K562 (cell line): ENCODE results near the gene SCAMP5. TPM values are rescaled to one million over a fixed set of nuclear protein-coding genes. Genes with fewer than 3 reads are reported as not detected.

Experiments
- ATAC-seq: fragments of 200-7000 bp; cut with Tn5 transposase; 3 replicates; pipeline ENCODE4 v1.9.1; 2020; ENCODE audit warnings: moderate library complexity
- Bru-seq: library from RNA; stranded (reverse); fragments of 400-500 nt; gene quantifications from one replicate; lab custom pipeline; 2021; lab: Mats Ljungman, UMichigan
- BruChase-seq, 2 experiments: library from RNA; stranded (reverse); fragments of 400-500 nt; gene quantifications; one replicate each; lab custom pipeline; 2021; lab: Mats Ljungman, UMichigan
- BruUV-seq: library from RNA; stranded (reverse); fragments of 400-500 nt; replicated peaks from 2 replicates; lab custom pipeline; 2021; lab: Mats Ljungman, UMichigan
- CTCF ChIA-PET: fragments of 300-600 bp; formaldehyde crosslinking; extraction: SDS; loops from one replicate; lab custom pipeline; 2021; ENCODE audit warnings: low intra/inter-chr PET ratio; lab: Yijun Ruan, JAX
- POLR2A ChIA-PET: fragments of 300-600, 350-650 bp; sonication (Branson Sonifier 250); formaldehyde crosslinking; extraction: SDS; loops from one replicate; lab custom pipeline; 2021; ENCODE audit warnings: antibody characterized with exemption, inconsistent platforms; lab: Yijun Ruan, JAX
- DNase-seq, 4 experiments: peaks; one replicate each; pipeline versions ENCODE4 v3.0.0 to v3.0.0-alpha.2; 2011 to 2018; ENCODE audit warnings: low spot score in 3 of 4, mixed read lengths in 3 of 4; ENCODE audit errors: extremely low read depth in 1 of 4
- FAIRE-seq: peaks from 2 replicates; lab custom pipeline; 2011; peaks lifted over from hg19 to GRCh38; lab: Jason Lieb, UNC
- H2AFZ ChIP-seq: 2 replicates; pipeline ENCODE4 v1.6.0; 2011; ENCODE audit warnings: low read depth, low read length, control low read depth, inconsistent platforms
- H3K27ac ChIP-seq: fragments of 200-600 bp; 3 replicates; pipeline ENCODE4 v1.8.0; 2011; ENCODE audit warnings: low read depth, mild to moderate bottlenecking, control low read depth, inconsistent platforms, low read length, moderate library complexity, mixed read lengths; ENCODE audit errors: extremely low read depth
- H3K27me3 ChIP-seq, 2 experiments: fragments of 300-600 bp in 1 of 2; 2 replicates in 1 of 2; 3 replicates in 1 of 2; pipeline versions ENCODE4 v1.6.0 to v1.8.0; 2011; ENCODE audit warnings: inconsistent platforms in 2 of 2, low read length in 2 of 2, mild to moderate bottlenecking in 1 of 2, mixed read lengths in 1 of 2, moderate library complexity in 1 of 2; ENCODE audit not compliant: control insufficient read depth in 2 of 2, insufficient read depth in 2 of 2
- H3K36me3 ChIP-seq: fragments of 300-600 bp; 3 replicates; pipeline ENCODE4 v1.8.0; 2011; ENCODE audit warnings: mild to moderate bottlenecking, low read length, inconsistent platforms; ENCODE audit not compliant: control insufficient read depth, insufficient read depth
- H3K4me1 ChIP-seq, 2 experiments: fragments of 200-600 bp in 1 of 2; replicated peaks in 1 of 2; 2 replicates in 1 of 2; 3 replicates in 1 of 2; pipeline versions ENCODE4 v1.5.1 to v1.8.0; 2011; ENCODE audit warnings: inconsistent platforms in 2 of 2, low read length in 2 of 2, mild to moderate bottlenecking in 1 of 2, mixed read lengths in 1 of 2, moderate library complexity in 1 of 2; ENCODE audit not compliant: control insufficient read depth in 2 of 2, insufficient read depth in 2 of 2
- H3K4me2 ChIP-seq: 2 replicates; pipeline ENCODE4 v1.6.1; 2011; ENCODE audit warnings: low read length, control low read depth, inconsistent platforms, mixed read lengths; ENCODE audit not compliant: insufficient read depth
- H3K4me3 ChIP-seq: fragments of 200-600 bp; sonication (generic), shearing (Covaris generic); 2 replicates; pipeline ENCODE4 v1.5.1; 2016; ENCODE audit warnings: control low read depth, inconsistent platforms
- H3K79me2 ChIP-seq: fragments of 200-600 bp; 3 replicates; pipeline ENCODE4 v1.8.0; 2011; ENCODE audit warnings: low read length, inconsistent platforms; ENCODE audit not compliant: control insufficient read depth, insufficient read depth
- H3K9ac ChIP-seq, 2 experiments: 2 replicates each; pipeline versions ENCODE4 v1.6.0 to v1.6.1; 2011; ENCODE audit warnings: low read depth in 2 of 2, low read length in 2 of 2, control low read depth in 1 of 2, inconsistent platforms in 1 of 2, mild to moderate bottlenecking in 1 of 2, mixed read lengths in 1 of 2; ENCODE audit not compliant: insufficient read depth in 1 of 2
- H3K9me1 ChIP-seq: one replicate; pipeline ENCODE4 v1.6.0; 2011; ENCODE audit warnings: inconsistent platforms, mild to moderate bottlenecking, low read length, moderate library complexity; ENCODE audit not compliant: control insufficient read depth, insufficient read depth
- H3K9me3 ChIP-seq: replicated peaks from 2 replicates; pipeline ENCODE4 v1.5.1; 2011; ENCODE audit warnings: low read depth, low read length, inconsistent platforms; ENCODE audit not compliant: control insufficient read depth, insufficient read depth
- H4K20me1 ChIP-seq: replicated peaks from 2 replicates; pipeline ENCODE4 v1.6.1; 2011; ENCODE audit warnings: low read length, inconsistent platforms, mixed read lengths; ENCODE audit not compliant: control insufficient read depth, insufficient read depth
- CBX2 ChIP-seq: fragments of 200-600 bp; sonication (generic); IDR thresholded peaks from one replicate; pipeline ENCODE4 v1.6.1; 2012; ENCODE audit warnings: mild to moderate bottlenecking, low read length, inconsistent platforms; ENCODE audit not compliant: insufficient read depth, poor library complexity, severe bottlenecking
- ZNF696 ChIP-seq: fragments of 250-450 bp; sonication (Bioruptor Pico); conservative IDR thresholded peaks from 2 replicates; pipeline ENCODE4 v1.4.0; 2020; ENCODE audit warnings: mild to moderate bottlenecking, moderate library complexity
- WGBS: fragments of 100-300 bp; shearing (Covaris generic); methylation state at CpG from one replicate; pipeline ENCODE4 v1.1.6; 2016; ENCODE audit warnings: low coverage, mixed read lengths; ENCODE audit not compliant: insufficient coverage; ENCODE audit errors: missing lambda C conversion rate; 5-methylcytosine and 5-hydroxymethylcytosine counted together
- in situ Hi-C: fragments of 300-500 bp; cut with MboI; formaldehyde crosslinking; loops from 4 replicates; pipeline ENCODE4 v1.15.0; 2018; ENCODE audit warnings: inconsistent platforms, mixed read lengths
- intact Hi-C: fragments of 100-400 bp; cut with micrococcal nuclease; formaldehyde crosslinking; loops from 2 replicates; pipeline ENCODE4 v1.14.2; 2022
- long read RNA-seq, 3 experiments: library from polyadenylated mRNA in 2 of 3; library from RNA in 1 of 3; unstranded in 2 of 3; stranded (forward) in 1 of 3; transcript quantifications; one replicate each; pipeline ENCODE4 v2.0.0, GENCODE V29; 2019 to 2022
- polyA minus RNA-seq, 3 experiments: library from RNA; depleted of rRNA, polyadenylated mRNA; stranded (reverse); fragments of >200 nt; gene quantifications; 2 replicates each; pipeline ENCODE4 v1.2.3, GENCODE V29; 2011
- polyA plus RNA-seq, 8 experiments: library from polyadenylated mRNA; depleted of rRNA in 4 of 8; stranded (reverse) in 5 of 8; unstranded in 3 of 8; fragments of >200 nt; fragmentation: Nextera tagmentation in 2 of 8; fragmentation: Illumina TruSeq in 1 of 8; extraction: Ambion mirVana in 2 of 8; extraction: Trizol in 1 of 8; gene quantifications; 2 replicates each; pipeline versions ENCODE4 v1.2.1 to v1.2.3, GENCODE V29; 2011 to 2014; ENCODE audit warnings: inconsistent platforms in 1 of 8, missing spikeins in 1 of 8
- total RNA-seq, 7 experiments: library from RNA; depleted of rRNA in 6 of 7; stranded (reverse); fragments of >200 nt in 6 of 7; fragmentation: Illumina TruSeq in 2 of 7; extraction: Trizol in 2 of 7; gene quantifications; 2 replicates each; pipeline versions ENCODE4 v1.2.1 to v1.2.3, GENCODE V29; 2011 to 2021; ENCODE audit warnings: low replicate concordance in 1 of 7
- TF ChIP-seq, protein P1 (sequence below): fragments of 250-450 bp; sonication (Bioruptor Pico); IDR thresholded peaks from 2 replicates; pipeline ENCODE4 v1.4.0; 2020
- TF ChIP-seq, protein P2 (sequence below), 3 experiments: fragments of 200-800 bp in 1 of 3; fragments of 250-450 bp in 1 of 3; fragments of 450-650 bp in 1 of 3; sonication (Bioruptor Pico) in 1 of 3; sonication (Bioruptor generic) in 1 of 3; formaldehyde crosslinking in 1 of 3; IDR thresholded peaks; 2 replicates each; pipeline versions ENCODE4 v1.6.1 to v1.8.0; 2016 to 2022; ENCODE audit warnings: mild to moderate bottlenecking in 2 of 3, missing genetic modification characterization in 2 of 3, missing compliant biosample characterization in 1 of 3, moderate library complexity in 1 of 3
- TF ChIP-seq, protein P3 (sequence below): fragments of 200-800 bp; sonication (Bioruptor generic); IDR thresholded peaks from 2 replicates; pipeline ENCODE4 v1.6.1; 2017; ENCODE audit warnings: missing genetic modification characterization, missing compliant biosample characterization

The SCAMP5 gene, protein sequence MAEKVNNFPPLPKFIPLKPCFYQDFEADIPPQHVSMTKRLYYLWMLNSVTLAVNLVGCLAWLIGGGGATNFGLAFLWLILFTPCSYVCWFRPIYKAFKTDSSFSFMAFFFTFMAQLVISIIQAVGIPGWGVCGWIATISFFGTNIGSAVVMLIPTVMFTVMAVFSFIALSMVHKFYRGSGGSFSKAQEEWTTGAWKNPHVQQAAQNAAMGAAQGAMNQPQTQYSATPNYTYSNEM
- total RNA-seq (2011; cell fraction: chromatin; rRNA removed; ENCODE audit: low replicate concordance), result not detected in 2 replicates
- total RNA-seq (2011; cell fraction: nucleolus; rRNA removed), result 0.33 TPM in 1 of 2 replicates, not detected in the other
- total RNA-seq (2011; cell fraction: nucleoplasm; rRNA removed), result not detected in 2 replicates
- total RNA-seq (2014; rRNA removed) (not detected in 2 replicates), total RNA-seq (2014; rRNA removed; fragmentation: Illumina TruSeq; extraction: Trizol) (not detected in 2 replicates), total RNA-seq (2015; rRNA removed; fragmentation: Illumina TruSeq; extraction: Trizol) (0.08 and 0.11 TPM in 2 replicates), total RNA-seq (2021) (0.27 and 0.31 TPM in 2 replicates), polyA plus RNA-seq (2011; rRNA removed) (0.24 and 0.29 TPM in 2 replicates), polyA plus RNA-seq (2014; fragmentation: Illumina TruSeq; extraction: Trizol) (0.09 and 0.15 TPM in 2 replicates), polyA plus RNA-seq (2014; fragmentation: Nextera tagmentation; extraction: Ambion mirVana) (not detected), polyA plus RNA-seq (2014; rRNA removed) (not detected in 2 replicates), polyA minus RNA-seq (2011; rRNA and poly(A)+ RNA removed) (0.11 and 0.42 TPM in 2 replicates), Bru-seq, nascent RNA (percentile 9 among the genes with signal in this experiment), BruChase-seq, experiment 1, labeled RNA remaining after a 2-hour chase (percentile 15 among the genes with signal in this experiment), BruChase-seq, experiment 2, labeled RNA remaining after a 6-hour chase (percentile 7 among the genes with signal in this experiment)
- polyA plus RNA-seq (2011; cell fraction: cytosol; rRNA removed), result 0.15 and 0.18 TPM in 2 replicates
- 0.14 and 0.15 TPM in 2 replicates for polyA plus RNA-seq (2011; cell fraction: nucleus; rRNA removed)
- polyA plus RNA-seq (2012), result 0.14 and 0.21 TPM in 2 replicates
- not detected in 2 replicates for polyA minus RNA-seq (2011; cell fraction: cytosol; rRNA and poly(A)+ RNA removed)
- polyA minus RNA-seq (2011; cell fraction: nucleus; rRNA and poly(A)+ RNA removed), result not detected in 2 replicates
- long read RNA-seq, experiment 1, partial matches to known transcripts, result 0 of 1 reads
- long read RNA-seq, experiment 1, other reads (novel, unspliced or antisense), result 1 of 1 reads
- long read RNA-seq, experiment 2, result 0 reads
- long read RNA-seq, experiment 3, result 0 reads

DNA sequence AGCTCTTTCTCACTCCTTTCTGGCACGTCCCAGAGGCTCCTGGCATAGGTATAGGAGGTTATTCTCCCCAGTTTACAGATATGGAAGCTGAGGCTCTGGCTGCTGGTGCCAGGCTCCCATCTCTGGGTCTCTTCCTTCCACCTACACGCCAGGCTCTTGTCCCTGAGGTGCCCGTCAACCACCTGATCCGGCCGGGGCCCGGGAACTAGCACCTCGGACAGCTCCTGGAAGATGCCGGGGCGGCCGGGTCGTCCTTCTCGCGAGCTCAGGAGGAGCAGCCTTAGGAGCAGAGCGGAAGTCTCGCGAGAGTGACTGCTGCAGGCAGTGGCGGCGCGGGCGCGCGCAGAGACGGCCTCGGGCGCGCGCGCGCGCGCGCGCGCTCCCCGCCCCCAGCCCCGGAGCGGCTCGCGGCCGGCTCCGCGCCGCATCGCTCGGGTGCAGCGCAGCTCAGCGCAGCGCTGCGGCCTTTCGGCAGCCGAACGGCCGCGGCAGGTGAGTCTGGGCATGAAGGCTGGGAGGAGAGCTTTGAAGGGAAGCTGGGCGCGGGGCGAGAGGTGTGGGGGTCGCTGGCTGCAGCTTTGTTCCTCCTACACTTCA, at the start of gene SCAMP5:
SCAMP5 (plus strand) TSS at position 382 of the 597 bp plus-strand sequence. CDS start 16,277 bp downstream, outside the sequence.
- ATAC-seq (peak; percentile 98), DNase-seq (peak; percentile 95 to 99 (median 98)), FAIRE-seq (peak; percentile 89)
- peaks cover 8% of the 10 kb centered on the region for H4K20me1 ChIP-seq
- peaks cover 13 to 40% of the 10 kb centered on the region in 2 experiments for H3K27me3 ChIP-seq
- H3K4me2 ChIP-seq, result peak within 1 kb of the TSS; percentile 58
- intact Hi-C loops (no loop called here), in situ Hi-C loops (no loop called here)
- ChIA-PET POLR2A (interaction anchor here (0.6 to 1.2 kb wide), 4 partner anchors 11 to 350 kb away, joined by 3 to 5 read pairs (median 4); no protein-coding TSS in a partner anchor), CTCF (interaction anchor here (0.6 kb wide), 1 partner anchor 220 kb away, joined by 3 read pairs; no protein-coding TSS in a partner anchor)
- H3K9ac ChIP-seq, result peak within 1 kb of the TSS in 1 of 2 experiments; percentile 85; a peak in 2 of 4 replicates
- H3K4me3 ChIP-seq, result peak within 1 kb of the TSS; percentile 41
- H3K27ac ChIP-seq, result no peak within 1 kb of the TSS
- H3K36me3 ChIP-seq, result no peaks in the 10 kb centered on the region
- WGBS, result under 1% methylated on average over 37 of the region's 58 CpGs
- peaks cover 0 to 14% of the 10 kb centered on the region in 2 experiments; a peak in 2 of 5 replicates for H3K4me1 ChIP-seq
- H3K79me2 ChIP-seq, result no peaks in the 10 kb centered on the region
- peaks cover 2% of the 10 kb centered on the region for H3K9me1 ChIP-seq
- H3K9me3 ChIP-seq, result no peaks in the 10 kb centered on the region
- no TSS peak for BruUV-seq
- peak within 1 kb of the TSS; percentile 70; the same call in 1 of the 2 replicates for H2AFZ ChIP-seq
- TF ChIP-seq CBX2 (no peak), ZNF696 (CRISPR knock-in tag) (no peak)
- TF ChIP-seq, protein P1, sequence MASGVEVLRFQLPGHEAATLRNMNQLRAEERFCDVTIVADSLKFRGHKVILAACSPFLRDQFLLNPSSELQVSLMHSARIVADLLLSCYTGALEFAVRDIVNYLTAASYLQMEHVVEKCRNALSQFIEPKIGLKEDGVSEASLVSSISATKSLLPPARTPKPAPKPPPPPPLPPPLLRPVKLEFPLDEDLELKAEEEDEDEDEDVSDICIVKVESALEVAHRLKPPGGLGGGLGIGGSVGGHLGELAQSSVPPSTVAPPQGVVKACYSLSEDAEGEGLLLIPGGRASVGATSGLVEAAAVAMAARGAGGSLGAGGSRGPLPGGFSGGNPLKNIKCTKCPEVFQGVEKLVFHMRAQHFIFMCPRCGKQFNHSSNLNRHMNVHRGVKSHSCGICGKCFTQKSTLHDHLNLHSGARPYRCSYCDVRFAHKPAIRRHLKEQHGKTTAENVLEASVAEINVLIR (CRISPR knock-in tag), result no peak
- TF ChIP-seq, protein P2, sequence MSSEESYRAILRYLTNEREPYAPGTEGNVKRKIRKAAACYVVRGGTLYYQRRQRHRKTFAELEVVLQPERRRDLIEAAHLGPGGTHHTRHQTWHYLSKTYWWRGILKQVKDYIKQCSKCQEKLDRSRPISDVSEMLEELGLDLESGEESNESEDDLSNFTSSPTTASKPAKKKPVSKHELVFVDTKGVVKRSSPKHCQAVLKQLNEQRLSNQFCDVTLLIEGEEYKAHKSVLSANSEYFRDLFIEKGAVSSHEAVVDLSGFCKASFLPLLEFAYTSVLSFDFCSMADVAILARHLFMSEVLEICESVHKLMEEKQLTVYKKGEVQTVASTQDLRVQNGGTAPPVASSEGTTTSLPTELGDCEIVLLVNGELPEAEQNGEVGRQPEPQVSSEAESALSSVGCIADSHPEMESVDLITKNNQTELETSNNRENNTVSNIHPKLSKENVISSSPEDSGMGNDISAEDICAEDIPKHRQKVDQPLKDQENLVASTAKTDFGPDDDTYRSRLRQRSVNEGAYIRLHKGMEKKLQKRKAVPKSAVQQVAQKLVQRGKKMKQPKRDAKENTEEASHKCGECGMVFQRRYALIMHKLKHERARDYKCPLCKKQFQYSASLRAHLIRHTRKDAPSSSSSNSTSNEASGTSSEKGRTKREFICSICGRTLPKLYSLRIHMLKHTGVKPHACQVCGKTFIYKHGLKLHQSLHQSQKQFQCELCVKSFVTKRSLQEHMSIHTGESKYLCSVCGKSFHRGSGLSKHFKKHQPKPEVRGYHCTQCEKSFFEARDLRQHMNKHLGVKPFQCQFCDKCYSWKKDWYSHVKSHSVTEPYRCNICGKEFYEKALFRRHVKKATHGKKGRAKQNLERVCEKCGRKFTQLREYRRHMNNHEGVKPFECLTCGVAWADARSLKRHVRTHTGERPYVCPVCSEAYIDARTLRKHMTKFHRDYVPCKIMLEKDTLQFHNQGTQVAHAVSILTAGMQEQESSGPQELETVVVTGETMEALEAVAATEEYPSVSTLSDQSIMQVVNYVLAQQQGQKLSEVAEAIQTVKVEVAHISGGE (CRISPR knock-in tag; IDR thresholded peaks at IDR 0.05), result peak in 1 of 3 experiments; percentile 78; a peak in 2 of 6 replicates
- TF ChIP-seq, protein P3, sequence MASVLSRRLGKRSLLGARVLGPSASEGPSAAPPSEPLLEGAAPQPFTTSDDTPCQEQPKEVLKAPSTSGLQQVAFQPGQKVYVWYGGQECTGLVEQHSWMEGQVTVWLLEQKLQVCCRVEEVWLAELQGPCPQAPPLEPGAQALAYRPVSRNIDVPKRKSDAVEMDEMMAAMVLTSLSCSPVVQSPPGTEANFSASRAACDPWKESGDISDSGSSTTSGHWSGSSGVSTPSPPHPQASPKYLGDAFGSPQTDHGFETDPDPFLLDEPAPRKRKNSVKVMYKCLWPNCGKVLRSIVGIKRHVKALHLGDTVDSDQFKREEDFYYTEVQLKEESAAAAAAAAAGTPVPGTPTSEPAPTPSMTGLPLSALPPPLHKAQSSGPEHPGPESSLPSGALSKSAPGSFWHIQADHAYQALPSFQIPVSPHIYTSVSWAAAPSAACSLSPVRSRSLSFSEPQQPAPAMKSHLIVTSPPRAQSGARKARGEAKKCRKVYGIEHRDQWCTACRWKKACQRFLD (CRISPR knock-in tag), result peak; percentile 96
